Panc1 (cell line): Measurements from ENCODE around the gene IL1RAPL1. TPM values are rescaled to one million over a fixed set of nuclear protein-coding genes. Genes with fewer than 3 reads are reported as not detected.

Experiments used
- ATAC-seq: fragments of 200-7000 bp; cut with Tn5 transposase; 2 replicates; pipeline ENCODE4 v1.9.1; 2020; ENCODE audit warnings: mild to moderate bottlenecking, moderate library complexity
- BruUV-seq: library from RNA; stranded (reverse); fragments of 400-500 nt; replicated peaks from 2 replicates; lab custom pipeline; 2021; lab: Mats Ljungman, UMichigan
- CTCF ChIA-PET: fragments of 300-600 bp; sonication (Branson Sonifier 250); formaldehyde crosslinking; loops from one replicate; lab custom pipeline; 2022; ENCODE audit warnings: antibody characterized with exemption; lab: Charles Lee
- POLR2A ChIA-PET: fragments of 300-600 bp; sonication (Branson Sonifier 250); formaldehyde crosslinking; loops from one replicate; lab custom pipeline; 2022; ENCODE audit warnings: antibody characterized with exemption; lab: Charles Lee
- DNase-seq: peaks from one replicate; pipeline ENCODE4 v3.0.0-alpha.2; 2010; ENCODE audit warnings: low read depth, low spot score
- H3K27ac ChIP-seq: 2 replicates; pipeline ENCODE4 v1.5.1; 2011; ENCODE audit warnings: mild to moderate bottlenecking, low read length, inconsistent platforms
- H3K27me3 ChIP-seq: fragments of 200-500 bp; sonication (Bioruptor generic); 2 replicates; pipeline ENCODE4 v1.6.0; 2014; ENCODE audit warnings: low read length, inconsistent platforms; ENCODE audit not compliant: control insufficient read depth, insufficient read depth
- H3K36me3 ChIP-seq: fragments of 200-500 bp; sonication (Bioruptor generic); 2 replicates; pipeline ENCODE4 v1.5.1; 2014; ENCODE audit warnings: inconsistent platforms, mild to moderate bottlenecking, low read length, moderate library complexity; ENCODE audit not compliant: control insufficient read depth, insufficient read depth
- H3K4me1 ChIP-seq: 2 replicates; pipeline ENCODE4 v1.5.1; 2011; ENCODE audit warnings: inconsistent platforms, mild to moderate bottlenecking, low read length, moderate library complexity; ENCODE audit not compliant: control insufficient read depth, insufficient read depth
- H3K4me3 ChIP-seq, 2 experiments: 2 replicates each; pipeline ENCODE4 v1.5.1; 2011 to 2012; ENCODE audit warnings: low read depth in 2 of 2, low read length in 2 of 2, mild to moderate bottlenecking in 2 of 2, inconsistent platforms in 1 of 2, moderate library complexity in 1 of 2
- H3K9me3 ChIP-seq: fragments of 200-500 bp; sonication (Bioruptor generic); 2 replicates; pipeline ENCODE4 v1.5.1; 2014; ENCODE audit warnings: low read depth, mild to moderate bottlenecking, inconsistent platforms, low read length, moderate library complexity; ENCODE audit not compliant: control insufficient read depth, insufficient read depth
- POLR2AphosphoS5 ChIP-seq: IDR thresholded peaks from 2 replicates; pipeline ENCODE4 v1.6.1; 2012; ENCODE audit warnings: mild to moderate bottlenecking, low read depth, low read length, moderate library complexity
- SIN3A ChIP-seq: IDR thresholded peaks from 2 replicates; pipeline ENCODE4 v1.6.1; 2012; ENCODE audit warnings: low read depth, mild to moderate bottlenecking, low read length, moderate library complexity, borderline replicate concordance; ENCODE audit not compliant: insufficient read depth
- TCF7L2 ChIP-seq: IDR thresholded peaks from 2 replicates; pipeline ENCODE4 v1.6.1; 2011; ENCODE audit warnings: mild to moderate bottlenecking, low read depth, low read length, inconsistent platforms
- in situ Hi-C: cut with HindIII; loops from 2 replicates; pipeline ENCODE4 v1.10.0; 2016; ENCODE audit warnings: low sequenced_read_pairs, low pct_unique_long_range_greater_than_20kb
- intact Hi-C: fragments of 100-400 bp; cut with micrococcal nuclease; formaldehyde crosslinking; loops from one replicate; pipeline ENCODE4 v1.10.0; 2022; ENCODE audit not compliant: unreplicated experiment
- total RNA-seq: library from RNA; stranded (reverse); gene quantifications from one replicate; pipeline ENCODE4 v1.2.1, GENCODE V29; 2021; ENCODE audit not compliant: unreplicated experiment
- TF ChIP-seq, protein P1 (sequence below), 2 experiments: IDR thresholded peaks; 2 replicates each; pipeline ENCODE4 v1.6.1; 2011 to 2012; ENCODE audit warnings: low read depth in 2 of 2, control low read depth in 1 of 2, low read length in 1 of 2, mild to moderate bottlenecking in 1 of 2, moderate library complexity in 1 of 2; ENCODE audit not compliant: insufficient read depth in 1 of 2
- TF ChIP-seq, protein P2 (sequence below): fragments of 450-650 bp; IDR thresholded peaks from 2 replicates; pipeline ENCODE4 v1.5.1; 2017; ENCODE audit warnings: mild to moderate bottlenecking

The IL1RAPL1 gene
- total RNA-seq, 1 experiment from 2014 or later: 0.59 TPM

- POLR2A ChIA-PET: no interaction called here
- no TSS peak for BruUV-seq
- TF ChIP-seq, protein P1, sequence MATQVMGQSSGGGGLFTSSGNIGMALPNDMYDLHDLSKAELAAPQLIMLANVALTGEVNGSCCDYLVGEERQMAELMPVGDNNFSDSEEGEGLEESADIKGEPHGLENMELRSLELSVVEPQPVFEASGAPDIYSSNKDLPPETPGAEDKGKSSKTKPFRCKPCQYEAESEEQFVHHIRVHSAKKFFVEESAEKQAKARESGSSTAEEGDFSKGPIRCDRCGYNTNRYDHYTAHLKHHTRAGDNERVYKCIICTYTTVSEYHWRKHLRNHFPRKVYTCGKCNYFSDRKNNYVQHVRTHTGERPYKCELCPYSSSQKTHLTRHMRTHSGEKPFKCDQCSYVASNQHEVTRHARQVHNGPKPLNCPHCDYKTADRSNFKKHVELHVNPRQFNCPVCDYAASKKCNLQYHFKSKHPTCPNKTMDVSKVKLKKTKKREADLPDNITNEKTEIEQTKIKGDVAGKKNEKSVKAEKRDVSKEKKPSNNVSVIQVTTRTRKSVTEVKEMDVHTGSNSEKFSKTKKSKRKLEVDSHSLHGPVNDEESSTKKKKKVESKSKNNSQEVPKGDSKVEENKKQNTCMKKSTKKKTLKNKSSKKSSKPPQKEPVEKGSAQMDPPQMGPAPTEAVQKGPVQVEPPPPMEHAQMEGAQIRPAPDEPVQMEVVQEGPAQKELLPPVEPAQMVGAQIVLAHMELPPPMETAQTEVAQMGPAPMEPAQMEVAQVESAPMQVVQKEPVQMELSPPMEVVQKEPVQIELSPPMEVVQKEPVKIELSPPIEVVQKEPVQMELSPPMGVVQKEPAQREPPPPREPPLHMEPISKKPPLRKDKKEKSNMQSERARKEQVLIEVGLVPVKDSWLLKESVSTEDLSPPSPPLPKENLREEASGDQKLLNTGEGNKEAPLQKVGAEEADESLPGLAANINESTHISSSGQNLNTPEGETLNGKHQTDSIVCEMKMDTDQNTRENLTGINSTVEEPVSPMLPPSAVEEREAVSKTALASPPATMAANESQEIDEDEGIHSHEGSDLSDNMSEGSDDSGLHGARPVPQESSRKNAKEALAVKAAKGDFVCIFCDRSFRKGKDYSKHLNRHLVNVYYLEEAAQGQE (IDR thresholded peaks at IDR 0.05; ENCODE audit: insufficient read depth in 1 of 2, low read depth in 2 of 2, low read length in 1 of 2): no peak
- Histone ChIP-seq H3K9me3 (no peaks in the 10 kb centered on the region), H3K27ac (no peak overlapping the region), H3K4me3 (no peak overlapping the region), H3K4me1 (no peaks in the 10 kb centered on the region), H3K36me3 (no peaks in the 10 kb centered on the region), H3K27me3 (no peaks in the 10 kb centered on the region)
- in situ Hi-C loops: no loop called here
- intact Hi-C loops: no loop called here
- no peak for ATAC-seq
- CTCF ChIA-PET: no interaction called here
- DNase-seq: no peak
Measured at GRCh38 chrX:28876408-28876807, 289.2 kb downstream of the IL1RAPL1 start.

DNA sequence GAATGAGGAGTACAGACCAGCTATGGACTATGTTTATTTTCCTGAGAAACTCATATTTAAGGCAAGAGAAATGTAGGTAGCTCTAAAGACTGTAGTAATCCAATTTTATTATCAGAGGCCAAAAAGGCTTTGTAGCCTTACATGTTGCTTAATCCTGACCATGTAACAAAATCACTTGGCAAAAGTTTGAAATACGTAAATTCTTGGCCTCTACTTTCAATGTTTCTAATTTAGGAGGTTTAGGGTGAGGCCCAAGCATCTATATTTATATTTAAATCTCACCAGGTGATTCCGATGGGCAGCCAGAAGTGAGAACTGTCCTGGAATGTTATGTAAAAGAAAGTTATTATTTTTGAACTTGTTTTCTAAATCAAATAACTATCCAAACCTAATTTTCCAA lies 289.7 kb downstream of the IL1RAPL1 start:
- no peaks in the 10 kb centered on the region for H3K36me3 ChIP-seq
- TF ChIP-seq TCF7L2: no peak
- TF ChIP-seq, protein P2, sequence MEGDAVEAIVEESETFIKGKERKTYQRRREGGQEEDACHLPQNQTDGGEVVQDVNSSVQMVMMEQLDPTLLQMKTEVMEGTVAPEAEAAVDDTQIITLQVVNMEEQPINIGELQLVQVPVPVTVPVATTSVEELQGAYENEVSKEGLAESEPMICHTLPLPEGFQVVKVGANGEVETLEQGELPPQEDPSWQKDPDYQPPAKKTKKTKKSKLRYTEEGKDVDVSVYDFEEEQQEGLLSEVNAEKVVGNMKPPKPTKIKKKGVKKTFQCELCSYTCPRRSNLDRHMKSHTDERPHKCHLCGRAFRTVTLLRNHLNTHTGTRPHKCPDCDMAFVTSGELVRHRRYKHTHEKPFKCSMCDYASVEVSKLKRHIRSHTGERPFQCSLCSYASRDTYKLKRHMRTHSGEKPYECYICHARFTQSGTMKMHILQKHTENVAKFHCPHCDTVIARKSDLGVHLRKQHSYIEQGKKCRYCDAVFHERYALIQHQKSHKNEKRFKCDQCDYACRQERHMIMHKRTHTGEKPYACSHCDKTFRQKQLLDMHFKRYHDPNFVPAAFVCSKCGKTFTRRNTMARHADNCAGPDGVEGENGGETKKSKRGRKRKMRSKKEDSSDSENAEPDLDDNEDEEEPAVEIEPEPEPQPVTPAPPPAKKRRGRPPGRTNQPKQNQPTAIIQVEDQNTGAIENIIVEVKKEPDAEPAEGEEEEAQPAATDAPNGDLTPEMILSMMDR: no peak
- TF ChIP-seq SIN3A: no peak
- TF ChIP-seq, protein P1 (IDR thresholded peaks at IDR 0.05; ENCODE audit: insufficient read depth in 1 of 2, low read depth in 2 of 2, low read length in 1 of 2): no peak
- no peak for TF ChIP-seq POLR2AphosphoS5
- no peaks in the 10 kb centered on the region for H3K4me1 ChIP-seq
- H3K27ac ChIP-seq: no peak overlapping the region
- ATAC-seq (no peak), DNase-seq (no peak)
- intact Hi-C loops: no loop called here
- no peaks in the 10 kb centered on the region for H3K27me3 ChIP-seq
- CTCF ChIA-PET: no interaction called here
- in situ Hi-C loops: no loop called here
- BruUV-seq: no TSS peak
- no peak overlapping the region for H3K4me3 ChIP-seq
- H3K9me3 ChIP-seq: no peaks in the 10 kb centered on the region
- POLR2A ChIA-PET: no interaction called here
